SIG-M5 (cell line): ENCODE measurements around the gene FARS2.
"Not testable (repeated sequence)": the region's sequence is repeated elsewhere in the genome, so short reads cannot be mapped to it uniquely, and the experiment has no call there.

Experiments used
- DNase-seq: peaks from one replicate; lab custom pipeline; 2025; lab: John Stamatoyannopoulos, UW

The FARS2 gene

DNA sequence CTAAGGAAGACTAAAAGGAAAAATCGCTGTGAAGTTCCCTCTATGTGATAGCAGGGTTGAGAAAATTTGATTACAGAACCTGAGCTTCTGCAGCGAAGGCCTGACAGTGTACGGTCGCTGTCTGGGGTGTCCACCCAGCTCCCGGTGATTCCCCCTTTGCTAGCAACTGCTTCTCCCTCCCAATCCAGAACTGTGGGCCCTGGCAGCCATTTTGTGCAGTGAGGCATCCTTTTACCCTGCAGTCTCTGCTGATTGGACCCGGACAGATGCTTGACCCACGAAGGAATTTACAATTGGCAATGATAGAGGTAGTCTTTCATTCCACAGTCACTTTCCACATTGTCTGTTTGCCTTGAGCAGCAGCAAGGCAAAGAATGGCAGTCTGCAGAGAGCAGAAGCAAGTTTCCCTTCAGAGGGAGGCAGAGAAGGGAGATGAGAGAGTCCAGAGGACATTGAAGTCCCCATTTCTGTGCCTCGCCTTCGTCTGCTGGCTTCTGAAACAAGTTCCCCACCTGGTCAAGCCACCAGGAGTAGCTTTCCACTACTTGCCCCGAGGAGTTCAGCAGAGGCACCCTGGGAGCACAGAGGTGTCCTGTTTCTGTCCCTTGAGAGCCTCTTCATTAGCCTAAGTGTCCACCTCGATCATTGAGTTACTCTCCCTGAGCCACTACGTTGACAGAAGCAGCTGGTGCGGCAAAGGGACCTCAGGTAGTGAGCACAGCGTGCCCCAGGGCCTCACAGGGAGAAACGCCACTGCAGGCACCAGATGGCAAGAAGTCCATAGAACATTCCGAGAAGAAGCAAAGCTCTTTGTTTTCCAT, 375.1 kb downstream of the FARS2 start:
- no peak for DNase-seq

DNA sequence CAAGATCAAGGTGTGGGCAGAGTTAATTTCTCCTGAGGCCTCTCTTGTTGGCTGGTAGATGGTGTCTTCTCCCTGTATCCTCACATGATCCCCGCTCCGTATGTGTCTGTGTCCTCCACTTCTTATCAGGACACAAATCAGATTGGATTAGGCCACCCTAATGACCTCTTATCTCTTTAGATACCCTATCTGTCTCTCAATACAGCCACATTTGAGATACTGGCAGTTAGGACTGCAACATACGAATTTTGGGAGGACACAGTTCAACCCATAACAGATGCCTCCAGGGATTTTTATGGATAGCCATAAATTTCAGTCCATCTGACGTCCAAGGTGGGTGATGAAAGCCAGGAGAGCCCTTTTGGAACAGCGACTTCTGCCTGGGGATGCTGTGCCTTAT, 376.4 kb downstream of the FARS2 start:
- no peak for DNase-seq

DNA sequence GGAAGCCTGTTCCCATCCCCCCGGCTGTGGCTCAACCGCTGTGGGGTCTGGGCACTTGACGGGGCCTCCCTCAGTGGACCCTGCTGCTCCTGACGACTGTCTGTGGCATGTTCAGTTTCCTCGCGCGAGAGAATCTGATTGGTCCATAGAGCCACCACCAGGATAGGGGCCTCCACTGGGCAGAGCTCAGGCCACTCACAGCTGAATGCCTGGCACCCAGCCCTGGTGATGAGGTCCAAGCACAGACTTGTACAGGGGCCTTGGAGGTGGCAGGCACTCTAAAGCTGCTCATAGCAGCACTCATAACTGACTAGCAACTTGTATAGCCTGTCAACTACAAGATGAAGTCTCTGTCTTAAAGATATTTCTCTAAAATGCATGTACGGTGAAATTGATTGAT, 377.4 kb downstream of the FARS2 start:
- DNase-seq: no peak

DNA sequence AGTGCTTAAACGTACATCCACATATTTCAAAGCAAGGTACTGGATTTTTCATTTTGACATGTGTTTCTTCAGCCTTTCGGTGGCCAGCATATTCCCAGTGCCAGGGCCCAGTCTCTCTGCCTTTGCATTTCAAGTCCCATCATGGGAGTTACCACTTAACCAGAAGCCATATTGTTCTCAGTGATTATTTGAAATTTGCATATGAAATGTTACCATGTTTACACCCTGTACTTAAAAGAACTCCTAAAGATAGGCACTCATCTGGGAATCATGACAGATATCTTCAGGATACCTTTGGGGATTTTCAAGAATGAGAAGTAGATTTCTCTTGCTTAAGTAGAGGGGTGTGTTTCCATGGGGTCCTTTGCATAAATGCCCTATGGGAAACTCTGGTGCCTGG, 377.9 kb downstream of the FARS2 start:
- no peak for DNase-seq

DNA sequence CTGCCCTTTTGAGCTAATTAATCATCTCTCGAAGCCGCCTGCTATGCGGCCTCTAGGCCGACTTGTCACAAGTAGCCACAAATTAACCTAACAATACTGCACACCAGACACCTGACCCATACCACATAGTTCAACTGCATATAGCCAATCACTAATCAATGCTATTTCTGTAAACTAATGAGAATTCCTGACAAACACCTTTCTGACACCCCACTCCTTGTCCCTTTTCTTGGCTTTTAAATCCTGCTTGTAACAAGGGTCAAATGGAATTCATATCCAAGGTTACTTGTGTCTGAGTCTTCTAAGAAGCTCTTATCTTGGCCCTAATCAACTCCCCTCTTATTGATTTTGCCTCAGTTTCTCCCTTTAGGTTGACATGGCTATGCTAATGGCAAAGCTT, 379.3 kb downstream of the FARS2 start:
- no peak for DNase-seq

DNA sequence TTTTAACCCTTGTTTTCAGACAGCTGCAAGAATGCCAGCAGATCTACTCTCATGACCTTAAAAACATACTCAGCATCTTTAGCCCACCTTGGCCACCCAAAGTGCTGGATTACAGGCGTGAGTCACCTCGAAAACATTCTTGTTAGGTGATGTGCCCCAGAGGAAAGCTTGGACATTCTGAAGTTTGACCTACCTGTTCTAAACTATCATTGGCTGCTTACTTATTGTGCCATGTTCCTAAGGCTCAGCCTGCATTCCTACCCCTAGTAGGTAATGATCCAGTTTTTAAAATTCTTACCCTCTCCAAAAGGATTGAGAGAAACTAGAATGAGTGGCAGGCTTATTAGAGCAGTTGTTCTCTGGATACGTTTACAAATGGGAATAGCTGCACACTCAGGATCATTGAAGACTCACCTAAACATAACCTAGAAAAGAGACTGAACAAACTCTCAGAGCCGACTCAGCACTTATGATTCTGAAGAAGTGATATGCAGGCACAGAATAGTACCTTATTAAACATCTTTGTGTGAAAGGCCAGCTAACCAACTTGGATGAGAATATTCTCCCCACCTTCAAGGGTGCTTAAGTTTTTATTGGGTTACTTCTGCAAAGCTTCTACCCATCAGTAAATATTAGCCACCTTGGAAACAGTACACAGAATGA, 383.3 kb downstream of the FARS2 start:
- DNase-seq: no peak

DNA sequence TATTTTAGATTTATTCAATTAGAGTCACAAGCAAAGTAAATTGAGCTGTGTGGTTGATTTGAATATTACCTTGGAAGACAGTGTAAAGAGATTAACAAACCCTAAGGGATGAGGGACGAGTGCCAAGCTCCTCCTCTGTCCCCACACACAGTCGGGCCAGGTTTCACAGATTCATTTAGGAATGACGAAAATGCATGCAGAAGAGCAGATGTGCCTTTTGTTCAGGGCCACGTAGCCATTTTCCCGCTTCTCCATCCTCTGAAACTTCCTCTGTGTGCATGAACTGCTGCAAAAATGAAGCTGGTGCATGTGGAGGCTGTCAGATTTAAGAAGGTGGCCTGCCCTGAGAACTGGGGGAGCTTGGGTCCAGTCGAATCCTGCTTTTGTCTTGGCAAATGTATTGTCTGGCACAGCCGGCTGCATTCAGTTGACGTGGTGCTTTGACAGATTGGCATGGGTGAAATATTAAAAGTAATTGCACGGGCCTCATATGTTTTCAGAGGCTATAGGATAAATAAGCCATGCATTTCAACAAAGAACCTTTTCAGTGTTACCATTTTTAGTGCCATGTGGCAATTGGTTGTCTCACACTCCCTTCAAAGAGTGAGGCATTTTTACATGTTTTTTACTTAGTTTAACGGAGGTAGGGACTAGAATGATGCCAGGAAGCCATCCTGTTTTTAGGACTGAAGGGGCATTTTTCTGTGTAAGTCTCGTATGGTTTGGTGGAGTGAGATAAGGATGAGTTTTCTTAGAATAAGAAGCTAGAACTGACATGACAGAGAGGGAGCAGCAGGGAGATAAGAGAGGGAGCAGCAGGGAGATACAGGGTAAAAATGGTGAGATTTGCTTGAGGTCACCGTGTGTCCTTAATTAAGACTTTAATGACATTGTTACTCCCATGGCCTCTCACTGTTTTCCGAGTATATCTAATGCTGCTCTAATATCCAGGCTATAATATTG, 384.3 kb downstream of the FARS2 start:
- DNase-seq: no peak

DNA sequence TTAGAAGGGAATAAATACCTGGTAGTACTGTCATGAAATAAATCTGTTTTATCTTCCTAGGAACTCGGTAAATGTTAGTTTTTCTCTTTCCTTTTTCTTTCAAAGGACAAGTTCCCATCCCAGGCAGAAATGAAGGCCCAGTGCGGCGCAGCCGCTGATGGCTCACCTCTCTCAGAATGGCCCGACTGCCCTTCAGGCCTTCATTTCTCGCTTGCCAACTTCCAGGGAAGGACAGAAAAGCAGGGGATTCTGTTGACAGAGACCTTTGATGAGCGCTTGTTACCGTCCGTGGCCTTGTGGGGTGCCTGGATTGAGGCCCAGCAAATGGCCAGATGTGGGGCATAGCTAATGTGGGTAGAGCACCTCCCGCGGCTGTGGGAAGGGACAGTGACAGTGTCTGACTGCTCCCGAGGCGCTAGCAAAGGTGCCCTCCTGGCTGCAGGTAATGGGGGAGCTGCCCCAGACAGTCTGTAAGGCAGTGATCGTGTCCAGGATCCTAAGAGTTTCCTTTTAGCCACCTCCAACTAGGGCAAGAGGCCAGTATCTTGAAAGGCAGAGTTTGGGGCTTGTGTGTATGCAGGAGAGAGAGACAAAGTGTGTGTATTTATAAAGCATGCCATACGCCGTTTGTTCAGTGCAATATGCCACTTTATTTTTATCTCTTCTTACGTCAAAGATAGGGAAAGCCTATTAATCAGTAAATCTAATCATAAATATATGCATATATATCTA, 391.3 kb downstream of the FARS2 start:
- no peak for DNase-seq

DNA sequence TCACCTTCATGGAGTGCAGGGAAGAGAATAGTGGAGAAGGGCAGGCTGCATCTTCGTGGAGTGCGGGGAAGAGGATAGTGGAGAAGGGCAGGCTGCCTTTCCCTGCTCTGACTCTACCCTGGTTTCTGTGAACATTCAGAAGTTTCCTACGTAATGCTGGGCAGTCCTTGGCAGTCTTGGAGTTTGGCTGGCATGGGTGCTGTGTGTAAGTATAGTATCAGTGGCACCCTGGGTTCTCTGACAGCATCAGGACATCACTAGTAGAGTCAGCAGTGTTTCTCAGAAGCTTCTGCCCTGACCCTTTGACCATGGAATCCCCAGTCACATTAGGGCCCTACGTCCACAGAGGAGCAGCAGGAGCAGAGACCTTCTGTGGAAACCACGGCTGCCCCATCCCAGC, 392.5 kb downstream of the FARS2 start:
- DNase-seq: no peak

DNA sequence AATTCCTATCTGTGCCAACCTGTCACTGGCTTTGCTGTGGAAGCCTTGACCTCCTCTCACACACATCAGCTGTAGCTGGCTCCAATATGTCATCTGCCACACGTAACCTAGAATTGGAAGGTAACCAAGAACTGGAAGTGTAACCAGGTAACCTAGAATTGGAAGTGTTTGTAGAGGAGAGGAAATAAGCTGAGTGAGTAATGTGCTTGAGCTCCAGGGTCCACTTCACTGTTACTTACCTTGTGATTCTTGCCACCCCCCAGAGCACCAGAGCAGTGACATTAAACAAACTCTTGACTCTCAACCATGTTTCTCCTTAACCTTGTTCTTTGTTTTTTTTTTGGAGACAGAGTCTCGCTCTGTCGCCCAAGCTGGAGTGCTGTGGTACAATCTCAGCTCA, 394.9 kb downstream of the FARS2 start:
- DNase-seq: no peak

DNA sequence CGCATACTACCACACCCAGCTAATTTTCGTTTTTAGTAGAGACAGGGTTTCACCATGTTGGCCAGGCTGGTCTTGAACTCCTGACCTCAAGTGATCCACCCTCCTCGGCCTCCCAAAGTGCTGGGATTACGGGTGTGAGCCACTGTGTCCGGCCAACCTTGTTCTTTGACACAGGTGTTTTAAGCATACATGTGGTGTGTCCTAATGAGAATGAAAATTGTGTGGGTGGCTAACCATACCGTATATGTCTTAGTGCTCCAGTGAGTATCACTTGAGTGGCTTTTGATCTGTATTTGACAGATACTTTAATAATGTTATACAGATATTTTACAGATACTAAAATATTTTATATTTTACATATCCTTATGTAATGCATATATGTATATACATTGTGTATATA, 395.4 kb downstream of the FARS2 start:
- not testable (repeated sequence) for DNase-seq

DNA sequence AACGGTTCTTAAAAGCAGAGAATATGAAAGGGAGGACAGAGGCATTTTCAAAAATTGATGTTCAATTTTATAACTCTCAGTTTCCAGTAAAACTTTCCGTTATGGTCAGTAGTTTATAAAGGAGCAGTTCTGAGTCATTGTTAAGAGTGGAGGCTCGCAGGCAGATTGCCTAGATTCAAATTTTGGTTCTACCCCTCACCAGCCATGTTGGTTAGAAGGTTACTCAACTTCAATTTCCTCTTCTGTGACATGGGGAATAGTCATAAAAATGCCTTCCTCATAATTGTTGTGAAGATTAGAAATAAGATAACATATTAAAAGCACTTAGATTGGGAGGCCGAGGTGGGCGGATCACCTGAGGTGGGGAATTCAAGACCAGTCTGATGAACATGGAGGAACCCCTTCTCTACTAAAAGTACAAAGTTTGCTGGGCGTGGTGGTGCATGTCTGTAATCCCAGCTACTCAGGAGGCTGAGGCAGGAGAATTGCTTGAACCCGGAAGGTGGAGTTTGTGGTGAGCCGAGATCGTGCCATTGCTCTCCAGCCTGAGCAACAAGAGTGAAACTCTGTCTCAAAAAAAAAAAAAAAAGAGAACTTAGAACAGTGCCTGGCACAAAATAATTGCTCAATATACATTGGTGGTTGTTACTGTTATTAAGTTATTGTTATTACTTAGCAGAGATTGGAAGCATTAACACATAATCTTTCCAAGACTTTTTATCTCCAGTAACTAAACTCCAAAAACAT, 396.5 kb downstream of the FARS2 start:
- DNase-seq: peak; percentile 55

DNA sequence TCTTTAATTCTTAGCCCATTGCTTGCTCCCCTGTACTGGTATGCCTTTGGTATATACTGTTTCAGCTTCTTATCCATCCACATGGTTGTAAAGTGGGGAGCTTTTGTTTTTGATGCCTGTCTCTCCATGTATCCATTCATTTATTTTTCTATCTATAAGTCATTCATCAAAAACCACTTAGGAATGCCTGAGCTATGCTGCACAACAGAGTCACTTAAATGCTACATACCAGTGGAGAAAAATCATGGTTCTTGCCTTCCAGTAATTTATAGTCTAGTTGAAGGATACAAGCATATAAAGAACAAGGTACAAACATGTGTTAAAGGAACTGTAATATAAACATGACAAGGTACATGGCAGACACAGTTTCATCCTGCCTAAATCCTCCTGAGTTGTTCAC, 398.2 kb downstream of the FARS2 start:
- no peak for DNase-seq

DNA sequence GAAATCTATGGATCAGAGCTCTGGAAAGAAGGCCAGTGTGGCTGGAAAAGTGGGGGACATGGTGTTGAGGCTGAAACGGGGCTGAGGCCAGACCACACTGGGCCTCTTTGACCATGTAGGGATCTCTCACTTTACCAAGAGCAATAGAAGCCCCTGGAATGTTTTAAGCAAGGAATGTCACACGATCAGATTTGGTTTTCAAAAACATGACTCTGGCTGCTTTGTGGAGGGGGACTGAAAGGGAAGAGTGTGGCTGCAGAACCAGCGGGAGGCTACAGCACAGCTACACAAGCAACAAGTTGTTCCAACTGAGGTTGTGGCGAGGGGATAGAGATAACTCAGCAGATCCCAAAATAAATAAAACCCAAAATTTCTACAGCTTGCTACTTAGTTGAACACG, 399.5 kb downstream of the FARS2 start:
- DNase-seq: no peak

DNA sequence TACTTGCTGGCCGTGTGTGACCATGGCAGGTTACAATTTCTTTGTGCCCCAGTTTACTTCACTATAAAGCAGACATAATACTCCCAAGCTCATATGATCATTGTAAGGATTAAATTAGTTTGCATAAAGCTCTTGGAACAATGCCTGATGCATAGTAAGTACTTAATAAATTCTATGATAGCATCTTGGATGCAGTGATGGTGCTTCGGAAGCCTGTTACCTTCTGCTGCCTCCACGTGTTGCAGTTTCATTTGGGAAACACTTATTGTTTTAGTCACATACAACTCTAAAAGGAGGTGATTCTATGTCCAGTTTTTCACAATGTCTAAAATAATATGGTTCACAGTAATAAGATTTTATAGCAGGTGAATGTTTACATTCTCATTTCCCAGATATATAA, 401.5 kb downstream of the FARS2 start:
- DNase-seq: no peak

DNA sequence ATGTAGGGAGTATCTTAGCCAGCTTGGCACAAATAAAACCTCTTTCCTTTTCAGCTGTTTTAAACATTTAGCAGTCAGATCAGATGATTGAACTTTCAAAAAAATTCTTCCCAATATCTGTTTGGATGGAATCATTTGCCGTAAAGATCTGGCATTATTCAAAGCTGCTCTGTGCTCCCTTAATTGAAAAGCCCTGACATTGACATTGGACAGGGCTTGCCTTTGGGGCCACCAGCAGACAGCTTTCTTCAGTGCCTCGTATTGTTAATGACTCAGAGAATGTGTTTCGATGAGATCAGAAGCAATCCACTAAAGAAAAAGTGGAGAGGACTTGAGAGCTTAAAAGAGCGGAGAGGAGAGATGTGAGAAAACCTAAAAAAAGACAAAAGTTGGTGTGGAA, 401.9 kb downstream of the FARS2 start:
- no peak for DNase-seq

DNA sequence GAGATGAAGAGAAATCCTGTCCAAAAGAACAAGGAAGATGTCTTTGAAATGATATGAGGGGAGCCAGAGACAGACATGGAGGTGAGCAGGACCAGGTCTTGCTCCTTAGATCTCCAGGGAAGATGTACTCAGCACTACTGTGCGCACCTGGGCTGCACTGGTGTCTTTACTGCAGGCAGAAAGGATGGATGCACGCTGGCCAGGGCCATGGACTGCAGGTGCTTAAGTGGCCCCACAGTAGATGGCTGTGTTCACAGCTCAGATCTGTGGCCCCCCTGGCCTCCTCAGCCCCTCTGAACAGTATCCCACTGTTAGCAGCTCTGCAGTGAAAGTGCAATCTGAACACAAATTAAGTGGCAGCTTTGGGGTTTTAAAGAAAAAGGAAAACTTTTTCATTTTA, 402.4 kb downstream of the FARS2 start:
- no peak for DNase-seq

DNA sequence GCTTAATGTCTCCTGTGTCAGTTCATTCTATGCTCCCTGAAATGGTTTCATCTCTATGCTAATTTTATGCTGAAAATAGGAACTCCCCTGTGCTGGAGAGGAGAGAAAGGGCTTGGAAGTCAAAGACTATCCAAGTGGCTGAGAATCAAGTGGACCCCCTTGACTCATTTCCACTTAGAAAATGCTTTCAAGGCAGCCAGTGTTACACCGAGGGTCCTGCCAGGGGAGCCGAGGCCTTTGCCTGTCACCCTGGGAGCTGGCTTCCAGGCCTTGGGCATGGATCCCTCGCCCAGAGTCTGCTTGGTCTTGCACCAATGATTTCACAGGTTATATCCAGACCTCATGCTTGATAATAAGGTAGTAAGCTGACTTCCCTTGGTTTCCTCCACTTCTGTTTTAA, 402.8 kb downstream of the FARS2 start:
- DNase-seq: no peak

DNA sequence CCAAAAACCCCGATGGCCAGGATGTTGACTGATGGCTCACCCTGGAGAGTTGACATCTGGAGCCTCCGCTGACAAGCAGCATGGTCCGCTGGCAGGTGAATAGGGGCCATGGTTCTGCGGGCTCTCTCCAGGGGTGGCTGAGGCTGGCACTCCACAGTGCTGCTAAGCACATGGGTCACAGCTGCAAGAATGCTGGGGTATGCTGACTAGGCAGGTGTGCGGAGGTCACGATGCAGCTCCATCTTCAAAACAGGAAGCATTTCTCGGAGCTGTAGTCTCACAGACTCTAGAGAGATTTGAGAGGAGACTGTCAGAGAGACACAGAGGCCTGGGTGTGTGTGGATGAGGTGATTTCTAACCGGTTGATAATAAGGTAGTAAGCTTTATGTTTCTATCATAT, 403.9 kb downstream of the FARS2 start:
- DNase-seq: no peak

DNA sequence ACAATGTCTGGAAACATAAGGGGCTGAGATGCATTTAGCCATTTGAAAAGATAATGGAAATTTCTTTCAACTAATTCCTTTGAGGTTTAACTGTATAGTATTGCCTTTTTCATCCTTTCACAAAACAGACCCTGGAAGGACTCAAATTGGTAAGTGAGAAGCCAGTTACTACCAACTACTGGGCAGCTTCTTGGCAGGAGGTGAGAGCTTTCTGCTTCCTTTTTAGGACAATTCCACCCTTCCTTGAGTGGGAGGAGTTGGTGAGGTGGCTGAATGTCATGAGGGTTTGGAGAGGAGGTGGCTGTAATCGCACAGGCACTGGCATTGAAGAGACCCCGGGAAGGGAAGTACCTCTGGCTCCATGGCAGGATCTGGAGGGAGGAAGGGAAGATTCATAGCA, 404.4 kb downstream of the FARS2 start:
- no peak for DNase-seq

DNA sequence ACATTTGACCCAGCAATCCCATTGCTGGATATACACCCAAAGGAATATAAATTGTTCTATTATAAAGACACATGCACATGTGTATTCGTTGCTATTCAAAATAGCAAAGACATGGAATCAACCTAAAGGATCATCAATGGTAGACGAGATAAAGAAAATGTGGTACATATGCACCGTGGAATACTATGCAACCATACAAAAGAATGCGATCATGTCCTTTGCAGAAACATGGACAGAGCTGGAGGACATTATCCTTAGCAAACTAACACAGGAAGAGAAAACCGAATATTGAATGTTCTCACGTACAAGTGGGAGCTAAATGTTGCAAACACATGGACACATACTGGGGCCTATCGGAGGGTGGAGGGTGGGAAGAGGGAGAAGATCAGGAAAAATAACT, 405.4 kb downstream of the FARS2 start:
- DNase-seq: no peak
